ENCODE measurements around the gene HEXIM2. TPM values are rescaled to one million over a fixed set of nuclear protein-coding genes. Genes with fewer than 3 reads are reported as not detected.

HEXIM2 gene
- total RNA-seq, 2 donors from 2014 or later, result 1.5 TPM; not detected in 1

DNA sequence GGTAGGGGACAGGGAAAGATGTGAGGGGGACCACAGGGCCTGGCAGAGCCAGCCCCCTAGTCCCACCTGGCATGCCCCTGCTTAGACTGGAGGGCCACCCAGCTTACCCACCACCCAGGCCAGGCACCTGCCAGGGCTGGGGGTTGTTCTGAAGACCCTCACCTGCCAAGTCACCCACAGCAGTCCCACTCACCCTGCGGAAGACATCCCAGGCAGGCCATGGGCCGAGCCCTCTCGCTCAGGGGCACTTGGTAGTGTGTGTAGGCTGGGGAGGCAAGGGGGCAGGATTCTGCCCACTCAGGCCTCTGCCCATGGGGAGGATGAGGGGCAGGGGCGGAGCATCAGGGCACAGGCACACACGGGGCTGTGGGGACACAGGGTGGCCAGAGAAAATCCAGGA is 33.3 kb upstream of the HEXIM2 start:
- no peak for TF ChIP-seq CTCF (IDR thresholded peaks at IDR 0.05)
- ATAC-seq (ENCODE audit: insufficient number of reproducible peaks, low FRiP score, low read depth) (no peak), DNase-seq (ENCODE audit: low spot score) (no peak)
- Histone ChIP-seq H3K9me3 (no peaks in the 10 kb centered on the region), H3K36me3 (no peaks in the 10 kb centered on the region), H3K4me1 (ENCODE audit: control insufficient read depth in 1 of 2, low read depth in 2 of 2) (peaks cover 35 to 78% of the 10 kb centered on the region in 2 donors), H3K4me3 (peak overlapping the region; percentile 47), H3K27ac (peak overlapping the region; percentile 89 to 99), H3K27me3 (replicated peaks; ENCODE audit: insufficient read depth) (no peaks in the 10 kb centered on the region)

- DNase-seq (ENCODE audit: low spot score), result no peak
- peak overlapping the region; percentile 47 for H3K4me3 ChIP-seq
- no peak for TF ChIP-seq CTCF (IDR thresholded peaks at IDR 0.05)
- no peak for ATAC-seq (ENCODE audit: insufficient number of reproducible peaks, low FRiP score, low read depth)
- peak overlapping the region; percentile 89 to 99 for H3K27ac ChIP-seq
- H3K36me3 ChIP-seq, result no peaks in the 10 kb centered on the region
- no peaks in the 10 kb centered on the region for H3K27me3 ChIP-seq (replicated peaks; ENCODE audit: insufficient read depth)
- peaks cover 32 to 75% of the 10 kb centered on the region in 2 donors for H3K4me1 ChIP-seq (ENCODE audit: control insufficient read depth in 1 of 2, low read depth in 2 of 2)
- H3K9me3 ChIP-seq, result no peaks in the 10 kb centered on the region
Measured at GRCh38 chr17:45128989-45129388, 32.7 kb upstream of the HEXIM2 start.

DNA sequence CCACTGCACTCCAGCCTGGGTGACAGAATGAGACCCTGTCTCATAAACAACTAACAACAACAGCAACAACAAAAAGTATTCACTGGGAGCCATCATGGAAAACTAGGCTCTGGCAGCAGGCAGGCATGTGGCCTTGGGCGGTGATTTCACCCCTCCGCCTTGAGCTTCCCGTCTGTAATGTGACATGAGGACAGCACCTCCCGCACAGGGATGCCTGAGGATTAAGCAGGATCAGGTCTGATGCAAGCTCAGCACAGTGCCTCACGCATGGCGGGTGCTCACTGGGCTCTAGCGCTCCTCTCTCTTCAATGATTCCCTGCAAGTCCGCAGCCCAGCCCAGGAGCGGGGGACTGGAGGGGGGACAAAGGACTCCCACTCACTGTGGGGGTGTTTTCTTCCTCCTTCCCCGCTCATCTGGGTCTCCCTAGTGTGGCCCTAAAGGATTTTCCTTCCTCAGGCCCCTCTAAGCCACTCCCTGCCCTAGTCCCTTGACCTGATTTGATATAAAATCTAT is 32.2 kb upstream of the HEXIM2 start:
- Histone ChIP-seq H3K27me3 (replicated peaks; ENCODE audit: insufficient read depth) (no peaks in the 10 kb centered on the region), H3K27ac (peak overlapping the region; percentile 89 to 99), H3K4me3 (peak overlapping the region; percentile 96), H3K4me1 (ENCODE audit: control insufficient read depth in 1 of 2, low read depth in 2 of 2) (peaks cover 29 to 71% of the 10 kb centered on the region in 2 donors), H3K36me3 (no peaks in the 10 kb centered on the region), H3K9me3 (no peaks in the 10 kb centered on the region)
- DNase-seq (ENCODE audit: low spot score) (no peak), ATAC-seq (ENCODE audit: insufficient number of reproducible peaks, low FRiP score, low read depth) (no peak)
- TF ChIP-seq CTCF (IDR thresholded peaks at IDR 0.05), result no peak

DNA sequence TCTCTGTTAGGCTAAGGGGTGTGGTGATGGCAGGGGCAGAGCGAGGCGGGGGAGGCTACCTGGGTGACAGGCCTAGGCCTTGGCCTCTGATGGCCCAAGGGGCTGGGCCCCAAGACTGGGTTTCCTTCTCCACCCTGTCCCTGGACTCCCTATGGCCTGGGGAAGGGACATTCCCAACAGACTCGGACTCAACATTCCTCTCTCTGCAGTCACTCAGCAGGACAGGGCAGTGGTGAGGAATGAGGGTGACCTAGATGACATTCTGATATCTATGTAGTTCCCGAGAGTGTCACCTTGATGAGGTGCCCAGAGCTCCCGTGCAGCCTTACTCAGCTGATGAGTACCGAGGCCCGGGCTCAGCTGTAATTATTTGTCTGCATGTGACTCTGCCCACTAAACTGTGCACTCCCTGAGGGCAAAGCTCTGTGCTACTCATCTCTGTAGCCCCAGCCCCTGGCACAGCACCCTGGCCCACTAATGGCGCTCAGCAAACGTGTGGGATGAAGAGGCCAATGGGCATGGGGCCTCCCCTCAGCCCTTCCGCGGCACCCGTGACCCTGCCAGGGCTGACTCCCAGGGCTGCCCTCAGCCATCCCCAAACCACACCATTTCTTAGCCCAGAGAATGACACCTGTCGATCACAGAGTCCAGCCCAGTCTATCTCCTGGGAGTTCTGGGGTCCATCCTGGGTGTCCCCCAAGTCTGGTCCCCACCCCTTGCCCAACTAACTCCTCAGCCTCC is 31.6 kb upstream of the HEXIM2 start:
- Histone ChIP-seq H3K4me3 (peak overlapping the region; percentile 96), H3K4me1 (ENCODE audit: control insufficient read depth in 1 of 2, low read depth in 2 of 2) (peaks cover 27 to 65% of the 10 kb centered on the region in 2 donors), H3K27ac (peak overlapping the region; percentile 89 to 99), H3K36me3 (no peaks in the 10 kb centered on the region), H3K9me3 (no peaks in the 10 kb centered on the region), H3K27me3 (replicated peaks; ENCODE audit: insufficient read depth) (no peaks in the 10 kb centered on the region)
- no peak for ATAC-seq (ENCODE audit: insufficient number of reproducible peaks, low FRiP score, low read depth)
- no peak for DNase-seq (ENCODE audit: low spot score)
- TF ChIP-seq CTCF (IDR thresholded peaks at IDR 0.05), result no peak

DNA sequence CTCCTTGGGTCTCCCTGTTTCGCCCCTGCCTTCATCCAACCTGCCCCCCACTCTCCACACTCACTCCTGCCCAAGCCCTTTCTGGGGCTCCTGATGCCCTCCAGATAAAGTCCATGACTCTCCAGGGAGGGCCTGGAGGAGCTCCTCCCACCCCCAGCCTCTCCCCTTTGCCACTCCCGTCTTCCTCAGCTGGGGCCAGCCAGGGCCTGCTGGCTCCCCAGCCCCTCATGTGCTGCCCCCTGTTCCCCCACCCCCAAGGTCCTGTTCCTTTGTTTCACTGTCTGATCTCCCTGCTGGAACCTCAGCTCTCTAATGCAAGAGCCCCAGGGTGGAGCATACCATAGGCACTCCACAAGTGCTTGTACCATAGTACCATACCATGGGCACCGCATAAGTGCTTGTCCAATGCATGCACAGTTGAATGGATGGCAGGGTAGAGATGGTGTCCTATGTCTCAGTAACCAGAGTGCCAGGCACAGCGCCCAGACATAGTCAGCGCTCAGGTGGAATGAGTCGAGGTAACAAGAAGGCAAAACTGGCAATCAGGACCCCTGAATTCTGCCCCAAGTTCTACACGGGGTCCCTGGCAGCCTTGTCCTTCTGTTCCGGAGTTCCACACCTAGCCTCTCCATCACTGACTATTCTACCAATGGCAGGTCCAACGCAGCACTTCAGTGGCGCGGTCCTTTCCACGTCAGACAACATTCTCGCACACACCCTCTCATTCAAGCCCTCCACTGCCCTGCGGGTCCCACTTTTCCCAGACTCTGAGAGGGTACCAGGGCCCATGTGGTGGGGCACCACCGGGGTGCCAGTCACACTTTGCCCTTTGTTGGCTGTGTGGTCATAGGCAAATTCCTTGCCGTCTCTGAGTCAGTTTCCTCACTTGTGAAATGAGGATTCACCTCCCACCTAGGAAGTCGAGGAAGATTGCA is 30.7 kb upstream of the HEXIM2 start:
- Histone ChIP-seq H3K27ac (peak overlapping the region; percentile 89 to 99), H3K4me1 (ENCODE audit: control insufficient read depth in 1 of 2, low read depth in 2 of 2) (peaks cover 28 to 64% of the 10 kb centered on the region in 2 donors), H3K9me3 (no peaks in the 10 kb centered on the region), H3K4me3 (peak overlapping the region; percentile 96), H3K36me3 (no peaks in the 10 kb centered on the region), H3K27me3 (replicated peaks; ENCODE audit: insufficient read depth) (no peaks in the 10 kb centered on the region)
- DNase-seq (ENCODE audit: low spot score) (no peak), ATAC-seq (ENCODE audit: insufficient number of reproducible peaks, low FRiP score, low read depth) (no peak)
- TF ChIP-seq CTCF (IDR thresholded peaks at IDR 0.05), result no peak
